Lower leg skin (tissue), 4 donors: ENCODE measurements around the gene BDKRB2. TPM values are rescaled to one million over a fixed set of nuclear protein-coding genes. Genes with fewer than 3 reads are reported as not detected.

Experiments
- DNase-seq, 2 donors: peaks; one replicate each; pipeline ENCODE4 v3.0.0-alpha.2; 2019; ENCODE audit warnings: low spot score in 2 of 2
- H3K4me3 ChIP-seq: fragments of 200-600 bp; sonication (generic); 2 replicates; pipeline ENCODE4 v1.5.1; 2017; ENCODE audit warnings: mild to moderate bottlenecking, low read depth; ENCODE audit not compliant: poor library complexity, severe bottlenecking
- CTCF ChIP-seq, 3 donors: fragments of 450-650 bp; IDR thresholded peaks; one replicate each; pipeline ENCODE4 v1.5.1; 2016; ENCODE audit warnings: antibody characterized with exemption in 3 of 3, mild to moderate bottlenecking in 3 of 3, moderate library complexity in 2 of 3
- POLR2A ChIP-seq, 2 donors: fragments of 450-650 bp; IDR thresholded peaks; one replicate each; pipeline ENCODE4 v1.6.1; 2016 to 2017; ENCODE audit warnings: antibody characterized with exemption in 2 of 2, mild to moderate bottlenecking in 1 of 2, moderate library complexity in 1 of 2
- WGBS, 2 donors: methylation state at CpG; one replicate each; pipeline ENCODE4 v1.1.5; 2018; 5-methylcytosine and 5-hydroxymethylcytosine counted together
- intact Hi-C: fragments of 100-400 bp; cut with DNase I; formaldehyde crosslinking; loops from one replicate; pipeline ENCODE4 v1.15.0; 2023; ENCODE audit warnings: low total_unique reads
- total RNA-seq, 4 donors: library from RNA; depleted of rRNA; stranded (reverse); fragments of >200 nt; gene quantifications; one replicate each; pipeline ENCODE4 v1.1.0, GENCODE V29; 2016

Gene BDKRB2
- total RNA-seq, 4 donors from 2014 or later, result 8.3 to 14.8 (median 9.4) TPM

GRCh38 chr14:96189281-96189711, 15.3 kb upstream of the BDKRB2 start:
- intact Hi-C loops, result no loop called here

GRCh38 chr14:96191353-96191752, 13.3 kb upstream of the BDKRB2 start:
- no peak overlapping the region for H3K4me3 ChIP-seq
- WGBS, 2 donors, result 84 to 93% methylated on average over 2 of the region's 2 CpGs
- intact Hi-C loops, result no loop called here
- TF ChIP-seq POLR2A (IDR thresholded peaks at IDR 0.05), result no peak
- no peak for TF ChIP-seq CTCF (IDR thresholded peaks at IDR 0.05)
- no peak for DNase-seq

More at GRCh38 chr14:96189281-96189711, 15.3 kb upstream of the BDKRB2 start:
- no peak for DNase-seq
- 67 to 77% methylated on average over 11 of the region's 11 CpGs for WGBS, 2 donors
- no peak for TF ChIP-seq CTCF (IDR thresholded peaks at IDR 0.05)
- TF ChIP-seq POLR2A (IDR thresholded peaks at IDR 0.05), result no peak
- no peak overlapping the region for H3K4me3 ChIP-seq

- intact Hi-C loops, result no loop called here
- no peak overlapping the region for H3K4me3 ChIP-seq
- WGBS, 2 donors, result 85 to 91% methylated on average over 3 of the region's 3 CpGs
- DNase-seq, result no peak
- TF ChIP-seq POLR2A (IDR thresholded peaks at IDR 0.05) (no peak), CTCF (IDR thresholded peaks at IDR 0.05) (no peak)
Measured at GRCh38 chr14:96191841-96192462, 12.7 kb upstream of the BDKRB2 start.

GRCh38 chr14:96192975-96193805, 11.4 kb upstream of the BDKRB2 start:
- TF ChIP-seq CTCF (IDR thresholded peaks at IDR 0.05) (no peak), POLR2A (IDR thresholded peaks at IDR 0.05) (no peak)
- intact Hi-C loops, result no loop called here
- WGBS, 2 donors, result 59 to 64% methylated on average over 20 to 22 of the region's 22 CpGs
- no peak for DNase-seq
- H3K4me3 ChIP-seq, result no peak overlapping the region

- intact Hi-C loops, result no loop called here
Measured at GRCh38 chr14:96194262-96194656, 10.4 kb upstream of the BDKRB2 start.

More at GRCh38 chr14:96194262-96194656, 10.4 kb upstream of the BDKRB2 start:
- TF ChIP-seq CTCF (IDR thresholded peaks at IDR 0.05), result no peak
- TF ChIP-seq POLR2A (IDR thresholded peaks at IDR 0.05), result no peak
- no peak overlapping the region for H3K4me3 ChIP-seq
- 83 to 84% methylated on average over 9 to 10 of the region's 10 CpGs for WGBS, 2 donors
- no peak for DNase-seq
